Measurements from ENCODE around the gene CRELD2. TPM values are rescaled to one million over a fixed set of nuclear protein-coding genes. Genes with fewer than 3 reads are reported as not detected.

Gene CRELD2
- total and polyA plus RNA-seq, 7 donors: 8.8 to 14.1 (median 11.6) TPM

GRCh38 chr22:49892226-49892899 lies 26.1 kb upstream of the CRELD2 start:
- H3K27ac ChIP-seq: peak overlapping the region; percentile 70
- ATAC-seq (peak; percentile 80 to 93 (median 91)), DNase-seq (peak; percentile 62 to 82)
- TF ChIP-seq CTCF (IDR thresholded peaks at IDR 0.05): no peak
- H3K9me3 ChIP-seq: peaks cover 5% of the 10 kb centered on the region
- intact Hi-C loops (cut with DNase I): no loop called here
- no peaks in the 10 kb centered on the region for H3K27me3 ChIP-seq (ENCODE audit: insufficient read depth in 3 of 3, low read length in 2 of 3)
- peaks cover 10% of the 10 kb centered on the region for H3K4me1 ChIP-seq
- WGBS, 3 donors: 43 to 61% (median 50%) methylated on average over 4 of the region's 4 CpGs
- H3K36me3 ChIP-seq (ENCODE audit: insufficient read depth in 1 of 2, low read depth in 1 of 2): peaks cover 0 to 17% of the 10 kb centered on the region in 2 donors
- no peak overlapping the region for H3K4me3 ChIP-seq

GRCh38 chr22:49893025-49893424 lies 25.4 kb upstream of the CRELD2 start:
- no peak overlapping the region for H3K4me3 ChIP-seq
- WGBS, 3 donors: 54 to 60% (median 54%) methylated on average over 4 of the region's 4 CpGs
- ATAC-seq (peak in 3 of 4 donors; percentile 52 to 60 (median 59)), DNase-seq (no peak)
- H3K27ac ChIP-seq: peak overlapping the region; percentile 70
- intact Hi-C loops (cut with DNase I): no loop called here
- peaks cover 0 to 11% of the 10 kb centered on the region in 2 donors for H3K36me3 ChIP-seq (ENCODE audit: insufficient read depth in 1 of 2, low read depth in 1 of 2)
- peaks cover 5% of the 10 kb centered on the region for H3K9me3 ChIP-seq
- TF ChIP-seq CTCF (IDR thresholded peaks at IDR 0.05): no peak
- H3K4me1 ChIP-seq: peaks cover 10% of the 10 kb centered on the region
- H3K27me3 ChIP-seq (ENCODE audit: insufficient read depth in 3 of 3, low read length in 2 of 3): no peaks in the 10 kb centered on the region

GRCh38 chr22:49894322-49895054 lies 23.9 kb upstream of the CRELD2 start:
- no peaks in the 10 kb centered on the region for H3K27me3 ChIP-seq (ENCODE audit: insufficient read depth in 3 of 3, low read length in 2 of 3)
- peaks cover 0 to 8% of the 10 kb centered on the region in 2 donors for H3K36me3 ChIP-seq (ENCODE audit: insufficient read depth in 1 of 2, low read depth in 1 of 2)
- no peak overlapping the region for H3K27ac ChIP-seq
- WGBS, 3 donors: 78 to 83% (median 79%) methylated on average over 8 of the region's 8 CpGs
- H3K4me1 ChIP-seq: peaks cover 10% of the 10 kb centered on the region
- no peak for ATAC-seq
- TF ChIP-seq CTCF (IDR thresholded peaks at IDR 0.05): no peak
- intact Hi-C loops (cut with DNase I): no loop called here
- DNase-seq: no peak
- peaks cover 5% of the 10 kb centered on the region for H3K9me3 ChIP-seq
- no peak overlapping the region for H3K4me3 ChIP-seq

DNA sequence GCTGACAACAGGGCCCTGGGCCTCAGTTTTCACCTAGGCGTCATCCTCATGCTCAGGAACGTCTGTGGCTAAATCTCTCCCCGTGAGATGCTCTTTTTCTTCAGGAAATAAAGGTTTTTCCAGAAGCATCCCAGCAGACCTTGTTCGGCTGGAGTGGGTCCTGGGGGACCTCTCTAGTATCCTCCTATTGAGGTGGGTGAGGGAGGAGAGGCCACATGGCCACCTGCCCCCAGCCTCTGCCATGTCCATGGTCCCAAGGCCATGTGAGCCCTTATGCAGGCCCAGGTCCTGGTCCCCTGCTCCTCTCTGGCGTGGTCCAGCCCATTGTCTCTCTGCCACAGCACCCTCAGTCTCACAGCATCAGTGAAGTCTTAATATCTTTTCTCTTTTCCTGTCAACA lies 22.2 kb upstream of the CRELD2 start:
- H3K4me3 ChIP-seq: no peak overlapping the region
- WGBS, 3 donors: 92 to 96% (median 93%) methylated on average over 5 of the region's 5 CpGs
- no peak for TF ChIP-seq CTCF (IDR thresholded peaks at IDR 0.05)

More for the DNA sequence above, 22.2 kb upstream of the CRELD2 start:
- no peak for DNase-seq
- peaks cover 10% of the 10 kb centered on the region for H3K4me1 ChIP-seq
- peaks cover 5% of the 10 kb centered on the region for H3K9me3 ChIP-seq
- peaks cover 0 to 20% of the 10 kb centered on the region in 2 donors for H3K36me3 ChIP-seq (ENCODE audit: insufficient read depth in 1 of 2, low read depth in 1 of 2)
- intact Hi-C loops (cut with DNase I): no loop called here
- H3K27me3 ChIP-seq (ENCODE audit: insufficient read depth in 3 of 3, low read length in 2 of 3): no peaks in the 10 kb centered on the region
- peak overlapping the region; percentile 50 for H3K27ac ChIP-seq
- ATAC-seq: no peak

Data from psoas muscle (tissue), 8 donors.